ENCODE results near the gene MGAT4B.
A peak's percentile ranks its signal among the peaks of the same experiment; 100 is the strongest.

Gene MGAT4B

DNA sequence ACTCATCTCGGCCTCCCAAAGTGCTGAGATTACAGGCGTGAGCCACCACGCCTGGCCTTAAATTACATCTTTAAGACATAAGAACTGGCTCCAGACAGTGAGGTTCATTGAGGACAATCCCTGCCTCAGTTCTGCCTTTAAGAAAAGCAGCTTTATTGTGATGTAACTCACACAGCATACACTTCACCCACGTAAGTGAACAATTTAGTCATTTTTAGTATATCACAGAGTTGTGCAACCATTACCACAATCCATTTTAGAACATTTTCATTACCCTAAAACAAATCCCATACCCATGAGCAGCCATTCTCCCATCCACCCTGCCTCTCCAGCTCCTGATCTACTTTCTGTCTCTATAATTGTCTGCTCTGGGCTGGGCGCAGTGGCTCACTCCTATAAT, 36.9 kb downstream of the MGAT4B start:
- DNase-seq (ENCODE audit: low spot score), result no peak

- no peak for DNase-seq (ENCODE audit: low spot score)
Measured at GRCh38 chr5:179769271-179769670, 37.4 kb downstream of the MGAT4B start.

- DNase-seq (ENCODE audit: low spot score), result no peak
Measured at GRCh38 chr5:179768326-179769085, 38.2 kb downstream of the MGAT4B start.

- DNase-seq (ENCODE audit: low spot score), result no peak
Measured at GRCh38 chr5:179767496-179768100, 39.1 kb downstream of the MGAT4B start.

GRCh38 chr5:179766726-179767455, 39.8 kb downstream of the MGAT4B start:
- DNase-seq (ENCODE audit: low spot score), result no peak

DNA sequence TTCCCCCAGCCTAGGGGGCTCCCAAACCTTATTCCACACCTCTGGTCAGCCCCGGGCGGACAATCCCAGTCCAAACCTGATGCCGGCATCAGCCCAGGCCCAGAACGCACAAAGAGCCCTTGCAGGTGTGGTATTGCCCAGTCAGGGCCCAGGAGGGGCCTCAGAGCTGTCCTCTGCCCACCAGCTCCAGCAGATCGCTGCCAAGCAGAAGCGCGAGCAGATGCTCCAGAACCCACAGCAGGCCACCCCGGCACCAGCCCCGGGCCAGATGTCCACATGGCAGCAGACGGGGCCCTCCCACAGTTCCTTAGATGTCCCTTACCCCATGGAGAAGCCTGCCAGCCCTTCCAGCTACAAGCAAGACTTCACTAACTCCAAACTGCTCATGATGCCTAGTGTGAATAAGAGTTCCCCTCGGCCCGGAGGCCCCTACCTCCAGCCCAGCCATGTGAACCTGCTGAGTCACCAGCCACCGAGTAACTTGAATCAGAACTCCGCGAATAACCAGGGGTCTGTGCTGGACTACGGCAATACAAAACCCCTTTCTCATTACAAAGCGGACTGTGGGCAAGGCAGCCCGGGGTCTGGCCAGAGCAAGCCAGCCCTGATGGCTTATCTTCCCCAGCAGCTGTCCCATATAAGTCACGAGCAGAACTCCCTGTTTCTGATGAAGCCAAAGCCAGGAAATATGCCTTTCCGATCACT, 40.5 kb downstream of the MGAT4B start:
- no peak for DNase-seq (ENCODE audit: low spot score)

- no peak for DNase-seq (ENCODE audit: low spot score)
Measured at GRCh38 chr5:179765400-179765799, 41.3 kb downstream of the MGAT4B start.

GRCh38 chr5:179764056-179764455, 42.6 kb downstream of the MGAT4B start:
- DNase-seq (ENCODE audit: low spot score), result no peak

- peak; percentile 70 for DNase-seq (ENCODE audit: low spot score)
Measured at GRCh38 chr5:179763215-179763945, 43.3 kb downstream of the MGAT4B start.

DNA sequence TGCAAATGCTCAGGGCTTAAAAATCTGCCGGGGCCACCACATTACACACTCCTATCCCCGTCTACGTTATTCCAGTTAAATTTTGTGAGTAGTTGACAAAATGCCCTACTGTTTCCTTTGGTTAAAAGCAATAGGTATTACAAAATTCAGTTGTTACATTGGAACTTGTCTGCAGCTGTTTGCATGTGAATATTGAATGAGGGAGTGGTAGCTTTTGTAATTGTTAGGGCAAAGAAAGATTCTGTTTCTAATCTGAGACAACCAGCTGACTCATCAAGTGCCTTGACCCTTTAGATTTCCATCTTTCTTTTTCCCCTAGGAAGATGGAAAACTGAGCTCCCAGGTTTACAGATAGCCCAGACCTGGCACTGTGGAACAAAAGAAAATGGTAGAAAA, 43.9 kb downstream of the MGAT4B start:
- no peak for DNase-seq (ENCODE audit: low spot score)

GRCh38 chr5:179762079-179762780, 44.4 kb downstream of the MGAT4B start:
- DNase-seq (ENCODE audit: low spot score), result peak; percentile 37

DNA sequence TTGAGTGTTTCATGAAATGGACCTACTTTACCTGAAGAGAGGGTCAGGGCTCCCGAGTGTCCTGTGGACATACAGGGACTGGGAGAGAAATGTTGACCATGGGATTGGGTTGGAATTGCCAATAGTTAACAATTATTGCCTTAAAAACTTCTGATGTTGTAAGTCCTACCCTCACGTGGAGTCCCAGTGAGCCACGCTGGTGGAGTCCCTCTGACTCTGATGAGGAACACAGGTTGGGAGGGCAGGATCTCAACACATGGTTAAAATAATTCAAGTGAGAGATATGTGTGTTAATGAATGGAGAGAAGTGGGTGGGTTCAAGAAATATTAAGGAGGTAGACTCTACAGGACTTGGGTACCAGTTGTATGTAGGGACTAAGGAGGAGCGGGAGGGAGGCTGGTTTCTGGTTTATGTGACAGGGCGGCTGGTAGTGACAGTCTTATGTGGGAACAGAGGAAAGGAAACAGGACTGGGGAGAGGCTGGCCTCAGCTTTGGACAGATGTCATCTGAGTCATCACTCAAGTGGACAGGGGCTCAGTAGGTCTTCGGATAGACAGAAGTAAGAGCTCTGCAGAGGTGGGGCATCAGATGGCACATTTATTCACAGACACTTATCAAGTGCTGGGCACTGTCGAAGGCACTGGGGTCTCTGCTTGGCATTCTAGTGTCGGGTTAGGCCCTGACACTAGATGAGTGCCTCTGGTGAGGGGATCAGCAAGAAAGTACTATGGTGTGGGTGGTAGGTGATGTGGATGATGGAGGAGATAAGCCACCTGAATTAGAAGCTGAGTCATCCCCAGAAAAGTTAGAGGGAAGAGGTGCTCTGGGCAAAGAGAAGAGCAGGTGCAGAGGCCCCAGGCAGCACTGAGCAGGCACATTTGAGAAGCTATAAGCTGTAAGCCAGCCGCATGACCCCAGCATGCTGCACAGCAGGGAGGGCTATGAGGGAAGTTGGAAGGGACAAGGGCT, 46.8 kb downstream of the MGAT4B start:
- no peak for DNase-seq (ENCODE audit: low spot score)

DNA sequence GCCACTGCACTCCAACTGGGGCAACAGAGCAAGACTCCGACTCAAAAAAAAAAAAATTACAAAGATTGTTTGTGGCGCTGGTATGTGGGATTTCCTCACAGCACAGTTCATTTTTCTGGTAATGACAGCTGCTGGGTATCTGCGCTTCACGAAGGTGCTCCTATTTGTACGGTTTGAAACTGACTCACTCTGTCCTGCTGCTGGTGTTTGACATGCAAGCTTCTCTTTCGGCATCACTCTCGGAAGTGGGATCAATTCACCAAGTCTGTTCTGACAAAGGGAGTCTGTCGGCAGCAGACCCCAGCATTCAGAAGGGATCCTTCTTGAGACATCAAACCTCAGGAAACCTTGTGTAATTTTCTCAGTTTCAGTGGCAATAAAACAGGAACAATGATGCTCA, 47.7 kb downstream of the MGAT4B start:
- no peak for DNase-seq (ENCODE audit: low spot score)

DNA sequence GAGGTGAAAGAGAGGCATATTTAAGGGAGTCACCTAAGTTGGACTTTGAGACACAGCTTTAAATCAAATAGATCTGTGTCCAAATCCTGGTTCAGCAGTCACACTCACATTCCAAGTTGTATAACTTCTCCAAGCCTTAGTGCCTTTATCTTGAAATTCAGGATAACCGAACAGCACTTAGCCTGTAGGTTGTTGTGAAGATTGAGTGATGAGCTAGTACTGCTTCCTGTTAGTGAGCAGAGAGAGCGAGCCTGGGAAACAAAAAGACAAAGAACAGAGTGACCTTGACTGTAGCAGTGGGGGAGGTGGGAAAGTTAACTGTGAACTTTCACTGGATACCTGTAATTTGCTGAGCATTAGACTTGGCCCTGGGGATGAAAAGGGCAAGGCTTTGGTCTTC, 51.6 kb downstream of the MGAT4B start:
- no peak for DNase-seq (ENCODE audit: low spot score)

DNA sequence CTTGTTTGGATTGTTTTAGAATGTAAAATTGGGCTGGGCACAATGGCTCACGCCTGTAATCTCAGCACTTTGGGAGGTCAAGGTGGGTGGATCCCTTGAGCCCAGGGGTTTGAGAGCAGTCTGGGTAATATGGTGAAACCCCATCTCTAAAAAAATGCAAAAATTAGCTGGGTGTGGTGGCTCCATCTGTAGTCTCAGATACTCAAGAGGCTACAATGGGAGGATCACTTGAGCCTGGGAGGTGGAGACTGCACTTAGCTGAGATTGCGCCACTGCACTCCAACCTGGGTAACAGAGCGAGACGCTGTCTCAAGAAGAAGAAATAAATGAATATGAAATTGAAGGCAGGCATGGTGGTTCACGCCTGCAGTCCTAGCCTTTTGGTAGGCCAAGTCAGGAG, 52.7 kb downstream of the MGAT4B start:
- no peak for DNase-seq (ENCODE audit: low spot score)

GRCh38 chr5:179749857-179750508, 56.7 kb downstream of the MGAT4B start:
- DNase-seq (ENCODE audit: low spot score), result no peak

- no peak for DNase-seq (ENCODE audit: low spot score)
Measured at GRCh38 chr5:179747811-179748210, 58.9 kb downstream of the MGAT4B start.

All from germinal center (tissue), 1 donor.